HL-60/S4 (cell line): ENCODE measurements around the gene NPFF.

ENCODE experiments used
- in situ Hi-C: fragments of 300-500 bp; cut with MboI; formaldehyde crosslinking; loops from 2 replicates; pipeline ENCODE4 v1.14.3; 2022; ENCODE audit warnings: low sequenced_read_pairs

Gene NPFF

GRCh38 chr12:53514628-53515290, 7.5 kb upstream of the NPFF start:
- in situ Hi-C loops = no loop called here

GRCh38 chr12:53513712-53514410, 6.6 kb upstream of the NPFF start:
- in situ Hi-C loops = no loop called here

GRCh38 chr12:53510181-53510812, 3.0 kb upstream of the NPFF start:
- in situ Hi-C loops = no loop called here

- in situ Hi-C loops = loop anchor here (10.0 kb wide), 1 partner anchor 164 kb away; no protein-coding TSS in a partner anchor
These were observed 1.4 kb upstream of the NPFF start for GRCh38 chr12:53508534-53509170.

- in situ Hi-C loops = loop anchor here (10.0 kb wide), 1 partner anchor 163 kb away; no protein-coding TSS in a partner anchor
These were observed 260 bp upstream of the NPFF start for GRCh38 chr12:53507603-53507885.

- in situ Hi-C loops = loop anchor here (10.0 kb wide), 1 partner anchor 162 kb away; no protein-coding TSS in a partner anchor
These were observed 866 bp downstream of the NPFF start for GRCh38 chr12:53506450-53506785.

GRCh38 chr12:53505555-53506449, 1.5 kb downstream of the NPFF start:
- in situ Hi-C loops = loop anchor here (10.0 kb wide), 1 partner anchor 161 kb away; no protein-coding TSS in a partner anchor

GRCh38 chr12:53505086-53505485, 2.2 kb downstream of the NPFF start:
- in situ Hi-C loops = loop anchor here (10.0 kb wide), 1 partner anchor 160 kb away; no protein-coding TSS in a partner anchor

- in situ Hi-C loops = loop anchor here (10.0 kb wide), 1 partner anchor 159 kb away; no protein-coding TSS in a partner anchor
These were observed 3.0 kb downstream of the NPFF start for GRCh38 chr12:53504004-53504920.

GRCh38 chr12:53502983-53503728, 4.1 kb downstream of the NPFF start:
- in situ Hi-C loops = loop anchor here (10.0 kb wide), 1 partner anchor 158 kb away; no protein-coding TSS in a partner anchor

- in situ Hi-C loops = loop anchor here (10.0 kb wide), 1 partner anchor 158 kb away; no protein-coding TSS in a partner anchor
These were observed 5.0 kb downstream of the NPFF start for GRCh38 chr12:53502331-53502730.

GRCh38 chr12:53501615-53502181, 5.6 kb downstream of the NPFF start:
- in situ Hi-C loops = loop anchor here (10.0 kb wide), 1 partner anchor 157 kb away; no protein-coding TSS in a partner anchor

- in situ Hi-C loops = loop anchor here (10.0 kb wide), 1 partner anchor 156 kb away; no protein-coding TSS in a partner anchor
These were observed 6.3 kb downstream of the NPFF start, which contains the start of gene TARBP2 for GRCh38 chr12:53500776-53501614. TARBP2 (plus strand) TSS chr12:53501283; CDS start chr12:53501409, 126 bp downstream.

- in situ Hi-C loops = loop anchor here (10.0 kb wide), 1 partner anchor 155 kb away; no protein-coding TSS in a partner anchor
These were observed 7.0 kb downstream of the NPFF start for GRCh38 chr12:53500142-53500775.

- in situ Hi-C loops = loop anchor here (10.0 kb wide), 1 partner anchor 155 kb away; no protein-coding TSS in a partner anchor
These were observed 7.8 kb downstream of the NPFF start, which contains the start of gene MAP3K12 for GRCh38 chr12:53499266-53500141. MAP3K12 (minus strand) TSS chr12:53499458; CDS start chr12:53487391, 12,067 bp downstream.
